IPS-18a (cell line): ENCODE results near the gene P2RX2.

Experiments
- H3K27ac ChIP-seq: one replicate; pipeline ENCODE4 v1.5.1; 2013; ENCODE audit warnings: low read length
- H3K27me3 ChIP-seq: one replicate; pipeline ENCODE4 v1.6.1; 2013; ENCODE audit warnings: mild to moderate bottlenecking, low read length; ENCODE audit not compliant: control insufficient read depth, insufficient read depth
- H3K36me3 ChIP-seq: one replicate; pipeline ENCODE4 v1.6.1; 2013; ENCODE audit warnings: low read depth, low read length; ENCODE audit not compliant: control insufficient read depth
- H3K4me1 ChIP-seq: one replicate; pipeline ENCODE4 v1.6.1; 2013; ENCODE audit warnings: low read depth, low read length; ENCODE audit not compliant: control insufficient read depth
- H3K4me3 ChIP-seq: one replicate; pipeline ENCODE4 v1.5.1; 2013; ENCODE audit warnings: low read length
- H3K9ac ChIP-seq: one replicate; pipeline ENCODE4 v1.6.1; 2013; ENCODE audit warnings: mild to moderate bottlenecking, low read length, moderate library complexity
- H3K9me3 ChIP-seq: one replicate; pipeline ENCODE4 v1.6.1; 2013; ENCODE audit warnings: low read depth, low read length; ENCODE audit not compliant: control insufficient read depth

Gene P2RX2

DNA sequence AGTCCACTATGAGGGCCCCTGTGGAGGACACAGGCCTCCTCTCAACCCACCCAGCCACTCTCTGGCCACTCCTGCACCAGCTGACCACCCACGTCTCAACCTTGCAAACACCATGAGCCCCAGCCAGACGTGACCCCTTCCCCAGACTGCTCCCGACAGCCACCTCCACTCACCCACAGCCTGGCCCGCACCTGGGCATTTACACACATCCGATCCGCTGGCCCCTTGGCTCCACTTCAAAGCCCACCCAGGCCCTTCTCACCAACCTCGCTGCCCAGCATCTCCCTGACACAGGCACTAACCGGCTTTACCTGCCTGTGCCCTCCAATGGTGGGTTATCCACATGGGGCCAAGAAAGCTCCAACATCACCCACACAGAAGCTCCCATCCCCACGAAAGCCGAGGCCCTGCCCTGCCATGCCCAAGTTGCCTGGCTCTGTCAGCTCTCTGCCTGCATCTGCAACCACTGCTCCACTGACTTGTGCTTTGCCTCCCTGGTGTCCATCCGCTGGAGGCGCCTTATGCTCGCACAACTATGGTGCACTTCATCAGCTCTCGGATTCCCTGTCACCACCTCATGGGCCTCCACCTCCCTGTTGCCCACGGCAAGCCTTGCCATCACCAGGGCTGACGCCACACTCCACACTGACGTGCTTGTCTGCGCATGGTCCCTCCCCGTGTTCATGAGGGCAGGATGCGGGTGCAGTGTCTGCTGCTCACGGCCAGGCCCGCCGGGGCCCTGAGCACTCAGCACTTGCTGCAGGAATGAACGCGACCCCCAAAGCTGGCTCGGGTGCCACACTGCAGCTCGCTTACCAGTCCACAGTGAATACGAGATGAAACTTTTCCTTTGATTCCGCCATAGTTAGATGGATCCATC is 16.7 kb downstream of the P2RX2 start:
- Histone ChIP-seq H3K27me3 (no peaks in the 10 kb centered on the region), H3K36me3 (peaks cover 85% of the 10 kb centered on the region), H3K27ac (no peak overlapping the region), H3K4me3 (no peak overlapping the region), H3K4me1 (no peaks in the 10 kb centered on the region), H3K9me3 (no peaks in the 10 kb centered on the region), H3K9ac (no peak overlapping the region)

DNA sequence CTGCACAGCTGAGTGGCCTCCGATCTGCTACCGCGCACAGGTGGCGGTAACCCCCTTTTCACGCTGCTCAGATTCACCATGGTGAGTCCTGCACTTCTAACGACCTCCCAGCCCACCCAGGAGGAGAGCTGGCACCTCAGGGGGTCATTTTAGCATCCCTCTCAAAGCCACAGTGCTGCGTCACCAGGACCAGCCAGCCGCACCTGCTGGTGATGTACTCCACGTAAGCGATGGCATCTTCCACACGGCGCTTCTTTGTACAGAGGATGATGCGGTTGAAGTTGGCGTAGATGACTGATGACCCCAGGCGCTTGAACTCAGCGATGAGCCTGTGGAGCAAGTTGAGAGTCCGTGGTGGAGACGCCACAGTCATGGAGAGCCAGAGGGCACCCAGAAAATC is 19.2 kb downstream of the P2RX2 start:
- no peaks in the 10 kb centered on the region for H3K27me3 ChIP-seq
- peaks cover 83% of the 10 kb centered on the region for H3K36me3 ChIP-seq
- no peak overlapping the region for H3K27ac ChIP-seq
- no peaks in the 10 kb centered on the region for H3K9me3 ChIP-seq
- no peaks in the 10 kb centered on the region for H3K4me1 ChIP-seq
- no peak overlapping the region for H3K4me3 ChIP-seq
- H3K9ac ChIP-seq = no peak overlapping the region

DNA sequence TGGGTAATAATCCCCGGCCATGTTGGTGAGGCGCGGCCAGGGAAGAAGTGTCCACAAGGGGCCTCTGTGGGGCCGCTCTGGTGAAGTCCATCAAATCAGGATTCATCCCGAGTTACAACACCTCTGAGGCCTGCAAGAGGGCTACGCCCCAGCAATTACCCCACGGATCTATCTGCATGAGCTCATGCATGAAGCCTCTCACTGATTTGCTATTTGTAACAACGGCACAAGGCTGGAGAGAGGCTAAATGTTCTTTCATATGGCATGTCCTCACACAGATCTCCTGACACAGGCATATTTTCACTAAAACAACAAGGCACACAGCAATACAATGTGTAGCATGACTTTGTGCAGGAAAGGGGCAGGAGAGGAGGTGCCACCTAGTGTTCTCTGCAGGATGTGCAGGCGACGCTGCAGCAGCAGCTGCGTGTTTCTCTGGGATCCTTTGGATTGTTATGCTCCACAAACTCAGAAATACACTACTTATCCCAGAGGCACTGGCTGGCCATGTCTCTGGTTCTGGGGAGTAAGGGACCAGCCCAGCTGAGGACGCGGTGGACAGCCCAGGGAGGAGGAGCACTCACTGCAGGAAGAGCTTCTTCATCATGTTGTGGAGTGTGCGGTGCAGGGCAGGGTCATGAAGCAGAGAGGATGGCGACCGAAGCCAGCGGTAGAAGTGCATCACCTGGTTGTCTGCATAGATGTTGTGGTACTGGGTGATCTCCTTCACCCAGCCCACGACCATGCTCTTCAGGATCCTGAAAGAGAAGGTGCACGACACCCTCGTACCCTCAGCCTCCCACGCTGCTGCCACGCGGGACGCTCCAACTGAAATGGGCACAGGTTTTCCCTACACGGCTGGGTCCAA is 20.2 kb downstream of the P2RX2 start:
- peaks cover 87% of the 10 kb centered on the region for H3K36me3 ChIP-seq
- no peaks in the 10 kb centered on the region for H3K4me1 ChIP-seq
- H3K4me3 ChIP-seq = no peak overlapping the region
- H3K27me3 ChIP-seq = no peaks in the 10 kb centered on the region
- H3K9me3 ChIP-seq = no peaks in the 10 kb centered on the region
- H3K9ac ChIP-seq = no peak overlapping the region
- H3K27ac ChIP-seq = no peak overlapping the region

DNA sequence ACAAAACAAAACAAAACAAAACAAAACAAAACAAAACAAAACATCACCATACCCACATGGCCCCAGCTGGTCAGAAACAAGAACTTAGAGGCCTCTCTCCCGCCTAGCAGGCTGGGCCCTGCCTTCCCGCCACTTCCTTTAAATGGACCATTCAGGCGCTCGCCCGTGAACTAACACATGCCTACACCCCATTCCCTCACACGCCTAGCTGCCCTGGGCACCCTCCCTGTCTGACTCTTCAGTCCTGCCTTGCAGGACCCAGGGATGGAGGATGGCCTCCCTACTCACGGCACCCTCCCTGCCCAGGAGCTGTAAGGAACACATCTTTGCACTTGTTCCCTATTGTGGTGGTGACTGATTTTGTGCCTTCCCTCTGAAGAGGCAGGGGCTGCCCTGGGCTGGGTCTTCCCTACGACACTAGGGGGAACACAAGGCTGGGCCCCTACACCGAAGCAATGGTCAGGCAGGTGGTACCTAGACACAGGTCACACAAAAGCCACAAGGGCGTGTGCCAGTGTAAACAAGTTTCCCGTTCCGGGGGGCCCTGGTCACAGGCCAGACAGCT is 21.5 kb downstream of the P2RX2 start:
- no peaks in the 10 kb centered on the region for H3K4me1 ChIP-seq
- H3K27me3 ChIP-seq = no peaks in the 10 kb centered on the region
- H3K4me3 ChIP-seq = no peak overlapping the region
- no peak overlapping the region for H3K9ac ChIP-seq
- peaks cover 76% of the 10 kb centered on the region for H3K36me3 ChIP-seq
- no peak overlapping the region for H3K27ac ChIP-seq
- no peaks in the 10 kb centered on the region for H3K9me3 ChIP-seq

DNA sequence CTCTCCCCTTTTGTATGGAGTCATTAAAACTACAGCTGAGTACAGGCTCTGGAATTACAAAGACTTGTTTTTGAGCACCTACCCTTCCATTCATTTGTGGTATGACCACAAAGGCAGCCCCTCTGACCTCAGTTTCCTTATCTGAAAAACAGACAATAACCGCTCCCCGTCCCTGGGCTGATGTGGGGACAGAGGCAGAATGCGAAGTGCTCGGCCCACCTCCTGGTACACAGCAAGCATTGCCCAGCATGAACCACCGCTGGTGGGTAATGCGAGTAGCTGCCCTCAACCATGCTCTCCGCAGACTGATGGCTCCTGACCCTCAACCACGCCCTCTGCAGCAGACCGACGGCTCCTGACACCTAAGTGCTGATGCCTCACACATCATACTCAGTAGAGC is 22.4 kb downstream of the P2RX2 start:
- Histone ChIP-seq H3K9ac (no peak overlapping the region), H3K4me3 (no peak overlapping the region), H3K27ac (no peak overlapping the region), H3K4me1 (no peaks in the 10 kb centered on the region), H3K36me3 (peaks cover 75% of the 10 kb centered on the region), H3K27me3 (no peaks in the 10 kb centered on the region), H3K9me3 (no peaks in the 10 kb centered on the region)

DNA sequence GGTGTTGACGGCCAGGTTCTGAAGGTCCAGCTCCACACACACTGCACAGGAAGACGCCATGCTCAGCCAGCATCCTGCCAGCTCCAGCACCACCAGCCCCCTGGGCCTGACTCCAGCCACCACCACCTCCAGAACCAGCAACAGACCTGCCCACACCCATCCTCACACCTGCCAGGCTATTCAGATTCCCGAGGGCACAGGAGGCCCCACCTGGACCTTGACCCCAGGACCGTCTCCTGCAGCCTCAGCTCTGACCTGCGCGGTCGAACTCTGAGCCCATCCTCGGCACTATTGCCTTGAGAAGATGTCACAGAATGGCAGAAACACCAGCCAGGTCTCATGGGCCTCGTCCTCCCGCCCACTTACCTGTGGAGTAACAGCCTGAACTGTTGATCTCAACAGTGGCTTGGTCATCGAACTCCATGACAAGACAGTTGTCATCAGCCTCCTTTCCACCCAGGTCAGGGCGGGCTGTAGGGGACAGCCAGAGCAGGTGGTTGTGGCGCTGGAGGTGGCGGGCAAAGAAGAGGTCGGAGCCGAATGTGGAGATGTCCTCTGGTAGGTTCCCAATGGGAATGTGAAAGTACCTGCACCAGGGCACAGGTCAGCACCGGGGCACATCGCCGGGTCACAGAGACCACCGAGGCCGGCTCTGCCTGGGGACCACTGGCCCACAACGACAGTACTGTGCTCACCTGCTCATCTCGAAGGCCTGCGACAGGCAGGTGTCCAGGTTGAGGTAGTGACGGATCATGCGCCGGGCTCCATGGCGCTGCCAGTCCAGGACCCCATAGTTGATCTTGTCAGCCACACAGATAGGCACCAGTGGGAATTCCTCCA is 23.5 kb downstream of the P2RX2 start:
- Histone ChIP-seq H3K4me1 (no peaks in the 10 kb centered on the region), H3K27me3 (no peaks in the 10 kb centered on the region), H3K9ac (no peak overlapping the region), H3K4me3 (no peak overlapping the region), H3K9me3 (no peaks in the 10 kb centered on the region), H3K36me3 (peaks cover 69% of the 10 kb centered on the region), H3K27ac (no peak overlapping the region)

DNA sequence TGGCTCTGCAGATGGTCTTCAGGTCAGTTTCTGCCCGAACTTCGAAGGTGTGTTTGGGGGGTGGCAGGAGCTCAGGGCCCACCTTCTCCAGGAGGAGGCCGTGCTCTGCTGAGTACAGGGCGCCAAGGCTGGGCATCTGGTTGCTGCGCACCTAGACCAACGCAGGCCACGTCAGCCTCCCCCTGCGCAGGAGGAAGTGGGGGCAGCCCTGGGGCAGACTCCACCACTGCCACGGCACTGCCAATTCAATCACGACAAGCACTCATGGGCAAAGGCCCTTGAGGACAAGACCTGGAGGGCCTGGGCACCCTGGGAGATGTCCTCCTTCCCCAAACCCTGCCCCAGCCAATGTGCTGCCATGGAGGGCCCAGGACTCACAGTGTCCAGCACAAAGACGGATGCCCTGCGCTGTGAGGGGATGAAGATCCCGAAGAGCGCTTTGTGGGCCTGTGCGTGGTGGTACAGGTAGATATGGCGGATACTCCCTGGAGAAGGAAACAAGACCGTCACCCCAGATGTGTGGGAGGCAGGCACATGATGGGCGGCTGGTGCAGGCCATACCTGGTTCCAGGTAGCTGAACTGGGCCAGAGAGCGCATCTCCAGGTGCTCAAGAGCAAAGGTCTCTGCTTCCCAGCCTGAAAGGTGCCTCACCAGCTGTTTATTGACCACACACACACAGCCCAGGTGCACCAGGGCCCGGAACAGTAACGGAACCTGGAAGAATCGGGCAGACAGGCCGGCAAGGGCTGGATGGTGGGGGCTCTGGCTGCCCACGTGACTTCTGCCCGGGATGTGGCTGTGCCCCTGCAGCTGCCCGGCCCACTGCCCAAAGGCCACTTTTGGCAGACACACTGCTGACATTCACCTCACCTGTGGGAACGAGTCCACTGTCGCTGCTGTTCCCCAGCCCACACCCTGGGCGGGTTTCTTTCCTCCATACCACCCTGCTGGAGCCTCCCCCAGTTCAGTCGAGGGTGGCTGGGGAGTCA is 24.6 kb downstream of the P2RX2 start:
- Histone ChIP-seq H3K4me3 (no peak overlapping the region), H3K9ac (no peak overlapping the region), H3K36me3 (peaks cover 69% of the 10 kb centered on the region), H3K27ac (no peak overlapping the region), H3K9me3 (no peaks in the 10 kb centered on the region), H3K27me3 (no peaks in the 10 kb centered on the region), H3K4me1 (no peaks in the 10 kb centered on the region)

DNA sequence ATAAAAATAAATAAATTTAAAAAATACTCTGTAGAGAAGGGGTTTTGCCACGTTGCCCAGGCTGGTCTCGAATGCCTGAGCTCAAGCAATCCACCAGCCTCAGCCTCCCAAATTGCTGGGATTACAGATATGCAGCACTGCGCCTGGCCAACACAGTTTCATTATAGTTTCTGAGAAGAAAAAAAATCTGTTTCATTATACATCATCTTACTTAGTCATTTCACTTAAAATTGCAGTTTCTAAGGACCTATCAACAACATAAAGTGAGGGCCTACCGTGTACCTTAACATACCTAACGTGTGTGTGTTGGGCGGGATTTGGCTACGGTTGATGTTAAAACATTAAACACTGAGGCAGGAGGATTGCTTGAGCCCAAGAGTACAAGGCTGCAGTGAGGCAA is 28.3 kb downstream of the P2RX2 start:
- Histone ChIP-seq H3K9ac (no peak overlapping the region), H3K27ac (no peak overlapping the region), H3K4me3 (no peak overlapping the region), H3K9me3 (no peaks in the 10 kb centered on the region), H3K36me3 (peaks cover 76% of the 10 kb centered on the region), H3K4me1 (no peaks in the 10 kb centered on the region), H3K27me3 (no peaks in the 10 kb centered on the region)

DNA sequence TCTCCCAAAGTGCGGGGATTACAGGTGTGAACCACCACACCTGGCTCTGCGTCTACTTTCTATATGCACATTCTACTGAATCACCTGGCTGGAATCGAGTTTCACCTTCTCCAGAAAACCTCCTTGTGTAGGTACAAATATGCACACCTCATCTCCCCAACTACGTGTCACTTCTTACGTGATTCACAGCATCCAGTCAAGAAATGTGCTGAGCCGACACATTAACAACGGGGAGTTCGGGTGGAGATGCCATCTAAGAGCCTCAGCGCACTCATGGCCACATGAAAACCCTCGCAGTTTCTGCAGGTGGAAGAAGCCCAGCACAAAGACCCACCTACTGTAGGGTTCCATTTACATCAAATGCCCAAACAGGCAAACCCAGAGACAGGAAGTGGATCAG is 29.3 kb downstream of the P2RX2 start:
- Histone ChIP-seq H3K36me3 (peaks cover 76% of the 10 kb centered on the region), H3K9ac (no peak overlapping the region), H3K4me1 (no peaks in the 10 kb centered on the region), H3K27me3 (no peaks in the 10 kb centered on the region), H3K4me3 (no peak overlapping the region), H3K27ac (no peak overlapping the region), H3K9me3 (no peaks in the 10 kb centered on the region)

DNA sequence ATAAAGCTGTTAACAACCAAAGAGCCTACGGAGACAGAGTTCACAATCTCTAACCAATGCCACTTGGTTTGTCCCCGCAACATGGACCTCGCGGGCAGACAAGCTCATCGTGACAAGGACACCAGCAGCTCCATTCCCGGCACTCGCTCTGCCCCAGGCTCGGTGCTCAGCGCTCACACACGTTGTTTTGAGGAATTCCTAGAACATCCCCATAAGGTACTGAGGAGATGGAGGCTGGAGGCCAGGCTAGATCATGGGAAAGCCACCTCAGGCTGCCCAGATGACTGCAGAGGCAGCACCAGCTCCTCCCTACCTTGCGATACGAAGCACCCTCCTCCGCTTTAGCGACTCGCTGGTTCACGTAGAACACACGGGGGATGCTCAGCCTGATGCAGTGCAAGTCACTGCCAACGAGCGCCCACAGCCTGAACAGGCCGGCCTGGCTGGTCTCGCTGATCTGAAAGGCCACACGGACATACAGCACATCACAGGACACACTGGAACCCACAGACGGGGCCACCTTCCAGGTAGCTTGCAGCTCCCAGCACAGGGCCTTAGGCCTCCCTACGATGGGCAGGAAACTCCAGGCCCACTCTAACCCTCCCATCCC is 30.1 kb downstream of the P2RX2 start:
- no peaks in the 10 kb centered on the region for H3K9me3 ChIP-seq
- no peaks in the 10 kb centered on the region for H3K4me1 ChIP-seq
- no peak overlapping the region for H3K9ac ChIP-seq
- H3K27me3 ChIP-seq = no peaks in the 10 kb centered on the region
- H3K27ac ChIP-seq = no peak overlapping the region
- H3K36me3 ChIP-seq = peaks cover 76% of the 10 kb centered on the region
- no peak overlapping the region for H3K4me3 ChIP-seq
